Endothelial cell of umbilical vein (primary cell): Measurements from ENCODE around the gene SLC12A6.

Source experiments
- EZH2 ChIP-seq: IDR thresholded peaks from 2 replicates; pipeline ENCODE4 v1.6.1; 2012; ENCODE audit warnings: borderline replicate concordance, low read depth, mild to moderate bottlenecking, moderate library complexity, low read length, inconsistent platforms; ENCODE audit not compliant: severe bottlenecking
- FOS ChIP-seq: IDR thresholded peaks from 2 replicates; pipeline ENCODE4 v1.6.1; 2011; ENCODE audit warnings: mild to moderate bottlenecking, low read length, moderate library complexity, borderline replicate concordance; ENCODE audit not compliant: insufficient read depth
- JUN ChIP-seq: IDR thresholded peaks from 2 replicates; pipeline ENCODE4 v1.6.1; 2011; ENCODE audit warnings: borderline replicate concordance, low read depth; ENCODE audit not compliant: insufficient read length, insufficient read depth
- POLR2AphosphoS5 ChIP-seq: IDR thresholded peaks from 2 replicates; pipeline ENCODE4 v1.6.1; 2012; ENCODE audit warnings: low read depth, mild to moderate bottlenecking, control low read depth, low read length, moderate library complexity; ENCODE audit not compliant: insufficient read depth
- TF ChIP-seq, protein P1 (sequence below), 2 donors: IDR thresholded peaks; 1 replicate in 1 of 2; 2 replicates in 1 of 2; pipeline ENCODE4 v1.5.1; 2011; ENCODE audit warnings: low read length in 2 of 2, mild to moderate bottlenecking in 2 of 2, moderate library complexity in 2 of 2, control low read depth in 1 of 2, inconsistent platforms in 1 of 2, low read depth in 1 of 2; ENCODE audit not compliant: insufficient read depth in 1 of 2; ENCODE audit errors: extremely low read depth in 1 of 2
- TF ChIP-seq, protein P2 (sequence below): IDR thresholded peaks from 2 replicates; pipeline ENCODE4 v1.6.1; 2011; ENCODE audit not compliant: insufficient read depth, insufficient read length

DNA sequence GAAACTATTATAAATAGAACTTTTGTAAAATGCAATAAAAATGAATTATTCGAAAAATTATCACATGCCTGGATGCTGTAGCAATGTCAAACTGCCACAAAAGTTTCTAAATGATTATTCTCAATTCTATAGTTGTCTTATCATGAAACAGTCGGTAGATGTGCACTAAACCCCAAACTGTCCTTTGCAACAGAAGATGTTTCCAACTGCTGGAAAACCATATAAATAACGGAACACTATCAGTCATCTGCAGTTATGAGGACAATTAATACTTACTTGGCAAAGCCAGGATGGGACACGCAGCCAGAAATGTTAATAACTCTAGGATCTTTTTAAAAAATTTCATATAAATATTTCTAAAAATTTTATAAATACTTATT is 95.3 kb downstream of the SLC12A6 start:
- TF ChIP-seq JUN: no peak
- TF ChIP-seq, protein P1, sequence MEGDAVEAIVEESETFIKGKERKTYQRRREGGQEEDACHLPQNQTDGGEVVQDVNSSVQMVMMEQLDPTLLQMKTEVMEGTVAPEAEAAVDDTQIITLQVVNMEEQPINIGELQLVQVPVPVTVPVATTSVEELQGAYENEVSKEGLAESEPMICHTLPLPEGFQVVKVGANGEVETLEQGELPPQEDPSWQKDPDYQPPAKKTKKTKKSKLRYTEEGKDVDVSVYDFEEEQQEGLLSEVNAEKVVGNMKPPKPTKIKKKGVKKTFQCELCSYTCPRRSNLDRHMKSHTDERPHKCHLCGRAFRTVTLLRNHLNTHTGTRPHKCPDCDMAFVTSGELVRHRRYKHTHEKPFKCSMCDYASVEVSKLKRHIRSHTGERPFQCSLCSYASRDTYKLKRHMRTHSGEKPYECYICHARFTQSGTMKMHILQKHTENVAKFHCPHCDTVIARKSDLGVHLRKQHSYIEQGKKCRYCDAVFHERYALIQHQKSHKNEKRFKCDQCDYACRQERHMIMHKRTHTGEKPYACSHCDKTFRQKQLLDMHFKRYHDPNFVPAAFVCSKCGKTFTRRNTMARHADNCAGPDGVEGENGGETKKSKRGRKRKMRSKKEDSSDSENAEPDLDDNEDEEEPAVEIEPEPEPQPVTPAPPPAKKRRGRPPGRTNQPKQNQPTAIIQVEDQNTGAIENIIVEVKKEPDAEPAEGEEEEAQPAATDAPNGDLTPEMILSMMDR (IDR thresholded peaks at IDR 0.05; ENCODE audit: extremely low read depth in 1 of 2, insufficient read depth in 1 of 2, low read depth in 1 of 2, low read length in 2 of 2): no peak
- TF ChIP-seq, protein P2, sequence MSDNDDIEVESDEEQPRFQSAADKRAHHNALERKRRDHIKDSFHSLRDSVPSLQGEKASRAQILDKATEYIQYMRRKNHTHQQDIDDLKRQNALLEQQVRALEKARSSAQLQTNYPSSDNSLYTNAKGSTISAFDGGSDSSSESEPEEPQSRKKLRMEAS: no peak
- TF ChIP-seq EZH2: no peak
- no peak for TF ChIP-seq FOS
- no peak for TF ChIP-seq POLR2AphosphoS5
